Large intestine (tissue), 3 donors: ENCODE results near the gene TAS2R13. TPM values are rescaled to one million over a fixed set of nuclear protein-coding genes. Genes with fewer than 3 reads are reported as not detected.

Experiments
- DNase-seq, 2 donors: peaks; one replicate each; pipeline versions ENCODE4 v3.0.0 to v3.0.0-alpha.2; 2013
- H3K27ac ChIP-seq: one replicate; pipeline ENCODE4 v1.5.1; 2013; ENCODE audit warnings: low read length
- H3K27me3 ChIP-seq: 2 replicates; pipeline ENCODE4 v1.6.1; 2013; ENCODE audit warnings: low read length; ENCODE audit not compliant: control insufficient read depth, insufficient read depth
- H3K36me3 ChIP-seq: 2 replicates; pipeline ENCODE4 v1.6.1; 2013; ENCODE audit warnings: low read length; ENCODE audit not compliant: control insufficient read depth, insufficient read depth
- H3K4me1 ChIP-seq: one replicate; pipeline ENCODE4 v1.6.1; 2013; ENCODE audit warnings: low read length; ENCODE audit not compliant: control insufficient read depth, insufficient read depth
- H3K4me3 ChIP-seq: one replicate; pipeline ENCODE4 v1.5.1; 2013; ENCODE audit warnings: low read length
- H3K9me3 ChIP-seq: one replicate; pipeline ENCODE4 v1.6.1; 2013; ENCODE audit warnings: mild to moderate bottlenecking, low read depth, low read length, moderate library complexity; ENCODE audit not compliant: control insufficient read depth
- WGBS: methylation state at CpG from one replicate; pipeline ENCODE4 v1.1.5; 2013; ENCODE audit warnings: low lambda C conversion rate; ENCODE audit not compliant: insufficient coverage; 5-methylcytosine and 5-hydroxymethylcytosine counted together
- polyA plus RNA-seq: library from polyadenylated mRNA; unstranded; fragments of 120-200 nt; gene quantifications from one replicate; pipeline ENCODE4 v1.2.1, GENCODE V29; 2013

Gene TAS2R13
- polyA plus RNA-seq, 1 donor: 0.03 TPM

GRCh38 chr12:10873378-10873777, 36.0 kb downstream of the TAS2R13 start:
- DNase-seq: no peak
- WGBS: 88% methylated on average over 1 of the region's 2 CpGs

GRCh38 chr12:10867381-10867780, 42.0 kb downstream of the TAS2R13 start:
- no peak overlapping the region for H3K4me3 ChIP-seq
- 0% methylated on average over 1 of the region's 2 CpGs for WGBS
- no peaks in the 10 kb centered on the region for H3K4me1 ChIP-seq
- H3K9me3 ChIP-seq: peaks cover 3% of the 10 kb centered on the region
- H3K36me3 ChIP-seq: no peaks in the 10 kb centered on the region
- DNase-seq: no peak
- no peak overlapping the region for H3K27ac ChIP-seq
- no peaks in the 10 kb centered on the region for H3K27me3 ChIP-seq

More at GRCh38 chr12:10873378-10873777, 36.0 kb downstream of the TAS2R13 start:
- Histone ChIP-seq H3K4me1 (no peaks in the 10 kb centered on the region), H3K36me3 (peaks cover 8% of the 10 kb centered on the region), H3K4me3 (no peak overlapping the region), H3K27me3 (no peaks in the 10 kb centered on the region), H3K9me3 (no peaks in the 10 kb centered on the region), H3K27ac (no peak overlapping the region)

- Histone ChIP-seq H3K9me3 (peaks cover 5% of the 10 kb centered on the region), H3K27me3 (no peaks in the 10 kb centered on the region), H3K4me3 (no peak overlapping the region), H3K27ac (no peak overlapping the region), H3K4me1 (no peaks in the 10 kb centered on the region), H3K36me3 (no peaks in the 10 kb centered on the region)
- WGBS: 92% methylated on average over 2 of the region's 2 CpGs
- no peak for DNase-seq
Observed at GRCh38 chr12:10863512-10864218, 45.7 kb downstream of the TAS2R13 start.

- Histone ChIP-seq H3K9me3 (peaks cover 13% of the 10 kb centered on the region), H3K27me3 (no peaks in the 10 kb centered on the region), H3K27ac (no peak overlapping the region), H3K36me3 (no peaks in the 10 kb centered on the region), H3K4me3 (no peak overlapping the region), H3K4me1 (no peaks in the 10 kb centered on the region)
- DNase-seq: no peak
- no CpG with 5 or more reads among the region's 2 CpGs for WGBS
Observed at GRCh38 chr12:10861366-10861765, 48.0 kb downstream of the TAS2R13 start.

Other genes with a start within 250 kb of the TAS2R13 start
- gene STYK1, start 235.5 kb downstream of the TAS2R13 start, polyA plus RNA-seq: 0.94 TPM
- 140 TPM for gene YBX3, start 186.2 kb downstream of the TAS2R13 start, polyA plus RNA-seq
- gene TAS2R7, start 106.9 kb downstream of the TAS2R13 start, polyA plus RNA-seq: not detected
- gene TAS2R8, start 102.3 kb downstream of the TAS2R13 start, polyA plus RNA-seq: not detected
- not detected for gene TAS2R9, start 99.4 kb downstream of the TAS2R13 start, polyA plus RNA-seq
- 1.2 TPM for gene TAS2R10, start 83.2 kb downstream of the TAS2R13 start, polyA plus RNA-seq
- gene PRR4, start 60.1 kb downstream of the TAS2R13 start, polyA plus RNA-seq: 6.1 TPM
- 7.3 TPM for gene PRH1, start 25.3 kb downstream of the TAS2R13 start, polyA plus RNA-seq
- 0.55 TPM for gene PRH2, start 19.7 kb upstream of the TAS2R13 start, polyA plus RNA-seq
- 3.5 TPM for gene TAS2R14, start 29.7 kb upstream of the TAS2R13 start, polyA plus RNA-seq
- gene TAS2R50, start 77.3 kb upstream of the TAS2R13 start, polyA plus RNA-seq: 0.04 TPM
- gene TAS2R20, start 88.7 kb upstream of the TAS2R13 start, polyA plus RNA-seq: 2.5 TPM
- 0.87 TPM for gene TAS2R19, start 113.1 kb upstream of the TAS2R13 start, polyA plus RNA-seq
- 0.82 TPM for gene TAS2R31, start 121.8 kb upstream of the TAS2R13 start, polyA plus RNA-seq
- gene TAS2R46, start 152.7 kb upstream of the TAS2R13 start, polyA plus RNA-seq: 0.13 TPM
- gene TAS2R43, start 182.8 kb upstream of the TAS2R13 start, polyA plus RNA-seq: 0.48 TPM
- 0.07 TPM for gene TAS2R30, start 225.1 kb upstream of the TAS2R13 start, polyA plus RNA-seq